ENCODE data around the gene ENOX1. TPM values are rescaled to one million over a fixed set of nuclear protein-coding genes. Genes with fewer than 3 reads are reported as not detected.

Gene ENOX1
- total and polyA plus RNA-seq, 2 donors (not counting 3 experiments of a cell fraction or from before 2014, with no cell fraction given): 0.17 to 0.97 TPM

DNA sequence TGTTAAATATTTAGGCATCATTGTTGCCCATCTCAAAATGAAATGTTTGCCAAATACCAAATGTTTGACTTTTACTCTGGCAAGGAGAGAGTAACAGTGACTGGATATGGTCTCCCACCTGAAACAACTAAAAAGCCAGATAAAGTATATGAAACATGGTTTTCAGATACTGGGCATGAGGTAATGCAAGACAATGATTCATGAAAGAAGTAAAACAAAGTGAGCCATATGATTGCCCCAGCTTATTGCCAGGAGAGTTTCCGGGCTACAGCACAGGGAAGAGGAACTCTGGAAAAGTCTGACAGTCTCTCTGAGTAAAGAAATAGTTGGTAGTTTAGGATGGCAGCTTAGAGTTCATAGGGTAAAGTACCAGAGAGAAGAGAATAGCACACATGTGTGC, 408.8 kb downstream of the ENOX1 start:
- intact Hi-C loops (cut with micrococcal nuclease): loop anchor here (1.0 kb wide), 1 partner anchor 14 kb away; no protein-coding TSS in a partner anchor
- dilution Hi-C loops (cut with MboI; ENCODE audit: extremely low pct_ligation_motif_present, low sequenced_read_pairs): no loop called here
- Histone ChIP-seq H2AFZ (ENCODE audit: low read depth, low read length) (peak overlapping the region; percentile 71), H3K27me3 (ENCODE audit: control insufficient read depth in 2 of 2, insufficient read depth in 2 of 2, low read length in 2 of 2) (no peaks in the 10 kb centered on the region), H3K4me1 (ENCODE audit: control insufficient read depth, extremely low read depth, insufficient read depth, low read length) (peaks cover 23% of the 10 kb centered on the region), H3K79me2 (ENCODE audit: control insufficient read depth, insufficient read depth, low read length) (no peaks in the 10 kb centered on the region), H3K4me2 (ENCODE audit: insufficient read depth, low read length) (peak overlapping the region; percentile 4), H3K9ac (replicated peaks; ENCODE audit: extremely low read depth, insufficient read depth, low read length) (peak overlapping the region; percentile 54), H3K9me3 (replicated peaks; ENCODE audit: control insufficient read depth, insufficient read depth, low read length) (no peaks in the 10 kb centered on the region), H4K20me1 (replicated peaks; ENCODE audit: control insufficient read depth, extremely low read depth, insufficient read depth, low read length) (no peaks in the 10 kb centered on the region), H3K9me1 (replicated peaks; ENCODE audit: control insufficient read depth, extremely low read depth, insufficient read depth, low read length) (no peaks in the 10 kb centered on the region), H3K27ac (ENCODE audit: insufficient read depth, low read depth, low read length) (peak overlapping the region; percentile 86), H3K36me3 (ENCODE audit: control insufficient read depth in 2 of 2, extremely low read depth in 1 of 2, insufficient read depth in 2 of 2, low read length in 2 of 2) (no peaks in the 10 kb centered on the region), H3K4me3 (replicated peaks in 1 of 3; ENCODE audit: insufficient read depth in 1 of 3, low read depth in 1 of 3, low read length in 3 of 3) (no peak overlapping the region)
- CTCF ChIA-PET: interaction anchor here (0.9 kb wide), 1 partner anchor 73 kb away, joined by 3 read pairs; no protein-coding TSS in a partner anchor
- FAIRE-seq (peak; percentile 63), DNase-seq (ENCODE audit: low read depth, low spot score) (peak; percentile 64)
- TF ChIP-seq GATA2 (IDR thresholded peaks at IDR 0.05; ENCODE audit: insufficient read depth, insufficient read length, low read depth, low read length) (peak; percentile 70), MYC (IDR thresholded peaks at IDR 0.05; ENCODE audit: low read depth, low read length) (no peak), FOS (IDR thresholded peaks at IDR 0.05; ENCODE audit: borderline replicate concordance, insufficient read depth, low read length) (peak; percentile 71)
- BruUV-seq (replicated peaks): no TSS peak
- POLR2A ChIA-PET: no interaction called here

DNA sequence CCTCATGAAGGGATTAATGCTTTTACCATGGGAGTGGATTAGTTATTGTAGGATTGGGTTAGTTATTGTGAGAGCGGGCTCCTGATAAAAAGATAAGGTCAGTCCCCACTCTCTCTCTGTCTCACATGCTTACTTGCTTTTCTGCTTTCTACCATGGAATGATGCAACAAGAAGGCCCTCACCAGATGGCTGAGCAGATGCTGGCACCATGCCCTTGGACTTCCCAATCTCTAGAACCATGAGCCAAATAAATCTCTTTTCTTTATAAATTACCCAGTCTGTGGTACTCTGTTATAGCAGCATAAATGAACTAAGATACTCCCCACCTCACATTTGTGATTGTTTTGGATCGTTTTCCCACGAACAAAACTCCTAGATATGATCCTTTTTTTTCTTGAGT, 409.6 kb downstream of the ENOX1 start:
- TF ChIP-seq POLR2A (IDR thresholded peaks at IDR 0.05; ENCODE audit: low read depth, low read length) (no peak), GATA2 (IDR thresholded peaks at IDR 0.05; ENCODE audit: insufficient read depth, insufficient read length, low read depth, low read length) (peak; percentile 50)
- no peaks in the 10 kb centered on the region for H3K79me2 ChIP-seq (ENCODE audit: control insufficient read depth, insufficient read depth, low read length)
- CTCF ChIA-PET: no interaction called here
- no peak overlapping the region for H3K4me2 ChIP-seq (ENCODE audit: insufficient read depth, low read length)
- H3K27ac ChIP-seq (ENCODE audit: insufficient read depth, low read depth, low read length): no peak overlapping the region
- H3K27me3 ChIP-seq (ENCODE audit: control insufficient read depth in 2 of 2, insufficient read depth in 2 of 2, low read length in 2 of 2): no peaks in the 10 kb centered on the region
- peak; percentile 26 for DNase-seq (ENCODE audit: low read depth, low spot score)
- BruUV-seq (replicated peaks): no TSS peak
- no peaks in the 10 kb centered on the region for H3K36me3 ChIP-seq (ENCODE audit: control insufficient read depth in 2 of 2, extremely low read depth in 1 of 2, insufficient read depth in 2 of 2, low read length in 2 of 2)
- intact Hi-C loops (cut with micrococcal nuclease): no loop called here
- no peak overlapping the region for H3K9ac ChIP-seq (replicated peaks; ENCODE audit: extremely low read depth, insufficient read depth, low read length)
- H4K20me1 ChIP-seq (replicated peaks; ENCODE audit: control insufficient read depth, extremely low read depth, insufficient read depth, low read length): no peaks in the 10 kb centered on the region
- H3K4me3 ChIP-seq (replicated peaks in 1 of 3; ENCODE audit: insufficient read depth in 1 of 3, low read depth in 1 of 3, low read length in 3 of 3): no peak overlapping the region
- H3K9me1 ChIP-seq (replicated peaks; ENCODE audit: control insufficient read depth, extremely low read depth, insufficient read depth, low read length): no peaks in the 10 kb centered on the region
- dilution Hi-C loops (cut with MboI; ENCODE audit: extremely low pct_ligation_motif_present, low sequenced_read_pairs): no loop called here
- FAIRE-seq: no peak
- no peaks in the 10 kb centered on the region for H3K9me3 ChIP-seq (replicated peaks; ENCODE audit: control insufficient read depth, insufficient read depth, low read length)
- no peak overlapping the region for H2AFZ ChIP-seq (ENCODE audit: low read depth, low read length)
- POLR2A ChIA-PET: no interaction called here
- H3K4me1 ChIP-seq (ENCODE audit: control insufficient read depth, extremely low read depth, insufficient read depth, low read length): peaks cover 20% of the 10 kb centered on the region
